Measurements from ENCODE around the gene CKLF.

DNA sequence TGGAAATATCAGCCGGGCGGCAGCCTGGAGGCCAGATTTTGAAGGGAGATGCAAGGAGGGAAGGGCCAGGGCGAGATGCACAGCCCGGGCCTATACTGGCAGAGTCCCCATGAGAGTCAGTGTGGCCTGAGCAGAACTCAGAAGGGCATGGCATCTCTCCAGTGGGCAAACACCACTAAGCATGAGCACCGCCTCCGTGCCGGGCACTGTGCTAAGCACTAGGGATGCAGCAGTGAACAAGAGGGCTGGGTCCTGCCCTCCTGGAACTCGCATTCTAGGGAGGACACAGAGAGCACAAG lies 35.9 kb upstream of the CKLF start:
- no peak for TF ChIP-seq POLR2AphosphoS5 (IDR thresholded peaks at IDR 0.05)
- TF ChIP-seq, protein P1, sequence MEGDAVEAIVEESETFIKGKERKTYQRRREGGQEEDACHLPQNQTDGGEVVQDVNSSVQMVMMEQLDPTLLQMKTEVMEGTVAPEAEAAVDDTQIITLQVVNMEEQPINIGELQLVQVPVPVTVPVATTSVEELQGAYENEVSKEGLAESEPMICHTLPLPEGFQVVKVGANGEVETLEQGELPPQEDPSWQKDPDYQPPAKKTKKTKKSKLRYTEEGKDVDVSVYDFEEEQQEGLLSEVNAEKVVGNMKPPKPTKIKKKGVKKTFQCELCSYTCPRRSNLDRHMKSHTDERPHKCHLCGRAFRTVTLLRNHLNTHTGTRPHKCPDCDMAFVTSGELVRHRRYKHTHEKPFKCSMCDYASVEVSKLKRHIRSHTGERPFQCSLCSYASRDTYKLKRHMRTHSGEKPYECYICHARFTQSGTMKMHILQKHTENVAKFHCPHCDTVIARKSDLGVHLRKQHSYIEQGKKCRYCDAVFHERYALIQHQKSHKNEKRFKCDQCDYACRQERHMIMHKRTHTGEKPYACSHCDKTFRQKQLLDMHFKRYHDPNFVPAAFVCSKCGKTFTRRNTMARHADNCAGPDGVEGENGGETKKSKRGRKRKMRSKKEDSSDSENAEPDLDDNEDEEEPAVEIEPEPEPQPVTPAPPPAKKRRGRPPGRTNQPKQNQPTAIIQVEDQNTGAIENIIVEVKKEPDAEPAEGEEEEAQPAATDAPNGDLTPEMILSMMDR (IDR thresholded peaks at IDR 0.05): no peak
